Thyroid gland (tissue), 4 donors: Measurements from ENCODE around the gene ANKRD60.

Experiments used
- POLR2A ChIP-seq, 2 donors: fragments of 450-650 bp; IDR thresholded peaks; one replicate each; pipeline ENCODE4 v1.6.1; 2017; ENCODE audit warnings: antibody characterized with exemption in 2 of 2, mild to moderate bottlenecking in 2 of 2, moderate library complexity in 1 of 2
- TF ChIP-seq, protein P1 (sequence below), 6 experiments: fragments of 200-600 bp in 3 of 6; fragments of 450-650 bp in 3 of 6; sonication (generic) in 3 of 6; IDR thresholded peaks; one replicate each; pipeline ENCODE4 v1.5.1; 2016 to 2019; ENCODE audit warnings: antibody characterized with exemption in 6 of 6, mild to moderate bottlenecking in 2 of 6, inconsistent platforms in 1 of 6, moderate library complexity in 1 of 6

DNA sequence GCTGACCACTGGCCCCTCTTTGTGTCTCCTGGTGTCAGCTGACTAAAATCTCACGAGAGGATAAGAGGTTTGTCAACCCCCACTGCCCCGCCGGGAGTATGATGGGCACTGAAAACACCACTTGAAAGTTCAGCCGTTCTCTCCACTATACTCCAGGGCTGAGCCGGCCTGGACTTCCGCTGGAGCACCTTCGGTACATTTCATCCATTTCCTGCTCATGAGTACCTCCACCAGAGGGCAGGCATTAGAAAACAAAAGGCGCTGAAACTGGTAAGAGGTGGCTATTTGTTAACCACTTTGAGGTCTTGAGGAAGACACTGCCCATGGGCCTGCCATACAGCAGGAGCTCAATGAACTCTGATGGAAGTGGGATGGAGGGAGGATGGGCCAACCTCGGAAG lies 17.9 kb upstream of the ANKRD60 start:
- no peak for TF ChIP-seq POLR2A (IDR thresholded peaks at IDR 0.05)
- TF ChIP-seq, protein P1, sequence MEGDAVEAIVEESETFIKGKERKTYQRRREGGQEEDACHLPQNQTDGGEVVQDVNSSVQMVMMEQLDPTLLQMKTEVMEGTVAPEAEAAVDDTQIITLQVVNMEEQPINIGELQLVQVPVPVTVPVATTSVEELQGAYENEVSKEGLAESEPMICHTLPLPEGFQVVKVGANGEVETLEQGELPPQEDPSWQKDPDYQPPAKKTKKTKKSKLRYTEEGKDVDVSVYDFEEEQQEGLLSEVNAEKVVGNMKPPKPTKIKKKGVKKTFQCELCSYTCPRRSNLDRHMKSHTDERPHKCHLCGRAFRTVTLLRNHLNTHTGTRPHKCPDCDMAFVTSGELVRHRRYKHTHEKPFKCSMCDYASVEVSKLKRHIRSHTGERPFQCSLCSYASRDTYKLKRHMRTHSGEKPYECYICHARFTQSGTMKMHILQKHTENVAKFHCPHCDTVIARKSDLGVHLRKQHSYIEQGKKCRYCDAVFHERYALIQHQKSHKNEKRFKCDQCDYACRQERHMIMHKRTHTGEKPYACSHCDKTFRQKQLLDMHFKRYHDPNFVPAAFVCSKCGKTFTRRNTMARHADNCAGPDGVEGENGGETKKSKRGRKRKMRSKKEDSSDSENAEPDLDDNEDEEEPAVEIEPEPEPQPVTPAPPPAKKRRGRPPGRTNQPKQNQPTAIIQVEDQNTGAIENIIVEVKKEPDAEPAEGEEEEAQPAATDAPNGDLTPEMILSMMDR (IDR thresholded peaks at IDR 0.05) = peak in 3 of 6 experiments; percentile 14 to 30 (median 21)
